ENCODE measurements around the gene AUNIP.

Gene AUNIP
- 0.17 to 4.1 (median 2.1) reads per million in 18 experiments for total RNA-seq

GRCh38 chr1:25858906-25859789 lies at the start of gene AUNIP:
AUNIP (minus strand) TSS chr1:25859457; CDS start chr1:25859357, 100 bp downstream.
- peak; percentile 94 to 96 for DNase-seq

GRCh38 chr1:25909040-25909439 lies 49.8 kb upstream of the AUNIP start:
- no peak for DNase-seq

- no peak for DNase-seq
Measured at GRCh38 chr1:25908161-25908560, 48.9 kb upstream of the AUNIP start.

GRCh38 chr1:25907601-25908000 lies 48.3 kb upstream of the AUNIP start:
- DNase-seq, result no peak

- DNase-seq, result no peak
Measured at GRCh38 chr1:25906644-25907300, 47.5 kb upstream of the AUNIP start.

- peak; percentile 60 to 72 for DNase-seq
Measured at GRCh38 chr1:25905680-25906643, 46.7 kb upstream of the AUNIP start, which contains the start of gene STMN1. STMN1 (minus strand) TSS chr1:25906419; CDS start chr1:25904676, 1,743 bp downstream.

GRCh38 chr1:25904943-25905679 lies 45.9 kb upstream of the AUNIP start:
- peak; percentile 88 to 89 for DNase-seq

GRCh38 chr1:25903986-25904385 lies 44.7 kb upstream of the AUNIP start:
- no peak for DNase-seq

- DNase-seq, result no peak
Measured at GRCh38 chr1:25902462-25902861, 43.2 kb upstream of the AUNIP start.

- DNase-seq, result no peak
Measured at GRCh38 chr1:25900219-25900618, 41.0 kb upstream of the AUNIP start.

GRCh38 chr1:25899792-25900191 lies 40.5 kb upstream of the AUNIP start:
- no peak for DNase-seq

- DNase-seq, result no peak
Measured at GRCh38 chr1:25898223-25899015, 39.2 kb upstream of the AUNIP start.

GRCh38 chr1:25897754-25898153 lies 38.5 kb upstream of the AUNIP start:
- DNase-seq, result peak in 1 of 2 donors; percentile 38

- DNase-seq, result no peak
Measured at GRCh38 chr1:25896266-25896665, 37.0 kb upstream of the AUNIP start.

- peak; percentile 94 to 96 for DNase-seq
Measured at GRCh38 chr1:25895365-25895990, 36.2 kb upstream of the AUNIP start.

- no peak for DNase-seq
Measured at GRCh38 chr1:25893116-25893515, 33.9 kb upstream of the AUNIP start.

- DNase-seq, result no peak
Measured at GRCh38 chr1:25891606-25892005, 32.3 kb upstream of the AUNIP start.

GRCh38 chr1:25890239-25891034 lies 31.2 kb upstream of the AUNIP start:
- DNase-seq, result no peak

GRCh38 chr1:25889470-25889869 lies 30.2 kb upstream of the AUNIP start:
- no peak for DNase-seq
